ENCODE data around the gene SFXN5. TPM values are rescaled to one million over a fixed set of nuclear protein-coding genes. Genes with fewer than 3 reads are reported as not detected.

Gene SFXN5
- total RNA-seq, 1 experiment from 2014 or later: 22.0 TPM

DNA sequence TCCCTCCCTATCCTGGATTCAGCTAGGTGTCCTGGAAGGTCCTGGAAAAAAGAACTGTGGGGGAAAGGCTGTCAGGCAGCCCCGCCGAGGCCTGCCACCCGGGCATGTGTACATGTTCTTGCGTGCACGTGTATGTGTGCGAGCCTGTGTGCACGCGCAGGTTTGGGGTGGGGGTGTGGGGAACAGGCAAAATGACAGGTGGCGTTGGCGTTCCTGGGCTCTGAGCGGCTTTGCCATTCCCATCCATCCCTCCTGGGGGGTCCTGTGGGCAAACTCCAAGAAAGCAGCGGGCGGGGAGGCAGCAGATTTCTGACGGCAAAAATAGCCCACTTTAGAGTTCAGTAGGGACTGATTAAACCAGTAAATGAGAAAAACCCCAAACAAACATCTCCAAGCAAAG is 118.6 kb downstream of the SFXN5 start:
- Histone ChIP-seq H4K20me1 (ENCODE audit: low read length) (no peaks in the 10 kb centered on the region), H3K9ac (ENCODE audit: low read length) (no peak overlapping the region), H3K27me3 (ENCODE audit: low read length) (no peaks in the 10 kb centered on the region), H3K4me2 (ENCODE audit: low read length) (no peak overlapping the region), H2AFZ (ENCODE audit: low read length) (no peak overlapping the region), H3K36me3 (ENCODE audit: low read depth, low read length) (no peaks in the 10 kb centered on the region), H3K4me3 (ENCODE audit: low read length) (no peak overlapping the region), H3K4me1 (ENCODE audit: insufficient read depth, low read length) (no peaks in the 10 kb centered on the region), H3K9me3 (ENCODE audit: low read length) (no peaks in the 10 kb centered on the region), H3K79me2 (ENCODE audit: low read length) (no peaks in the 10 kb centered on the region), H3K27ac (ENCODE audit: low read length) (no peak overlapping the region), H3F3A (ENCODE audit: low read length, unreplicated experiment) (no peaks in the 10 kb centered on the region), H3K9me2 (replicated peaks; ENCODE audit: low read length) (no peaks in the 10 kb centered on the region)
- TF ChIP-seq EZH2 (IDR thresholded peaks at IDR 0.05; ENCODE audit: low read length, unreplicated experiment) (no peak), EZH2phosphoT487 (IDR thresholded peaks at IDR 0.05; ENCODE audit: borderline replicate concordance, low read length) (no peak)
- TF ChIP-seq, protein P1, sequence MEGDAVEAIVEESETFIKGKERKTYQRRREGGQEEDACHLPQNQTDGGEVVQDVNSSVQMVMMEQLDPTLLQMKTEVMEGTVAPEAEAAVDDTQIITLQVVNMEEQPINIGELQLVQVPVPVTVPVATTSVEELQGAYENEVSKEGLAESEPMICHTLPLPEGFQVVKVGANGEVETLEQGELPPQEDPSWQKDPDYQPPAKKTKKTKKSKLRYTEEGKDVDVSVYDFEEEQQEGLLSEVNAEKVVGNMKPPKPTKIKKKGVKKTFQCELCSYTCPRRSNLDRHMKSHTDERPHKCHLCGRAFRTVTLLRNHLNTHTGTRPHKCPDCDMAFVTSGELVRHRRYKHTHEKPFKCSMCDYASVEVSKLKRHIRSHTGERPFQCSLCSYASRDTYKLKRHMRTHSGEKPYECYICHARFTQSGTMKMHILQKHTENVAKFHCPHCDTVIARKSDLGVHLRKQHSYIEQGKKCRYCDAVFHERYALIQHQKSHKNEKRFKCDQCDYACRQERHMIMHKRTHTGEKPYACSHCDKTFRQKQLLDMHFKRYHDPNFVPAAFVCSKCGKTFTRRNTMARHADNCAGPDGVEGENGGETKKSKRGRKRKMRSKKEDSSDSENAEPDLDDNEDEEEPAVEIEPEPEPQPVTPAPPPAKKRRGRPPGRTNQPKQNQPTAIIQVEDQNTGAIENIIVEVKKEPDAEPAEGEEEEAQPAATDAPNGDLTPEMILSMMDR (conservative IDR thresholded peaks at IDR 0.05; ENCODE audit: low read depth, low read length): no peak
- ATAC-seq (no peak), DNase-seq (no peak)
- POLR2A ChIA-PET (ENCODE audit: unreplicated experiment): no interaction called here
- intact Hi-C loops (cut with micrococcal nuclease): no loop called here
- CTCF ChIA-PET: no interaction called here
- no TSS peak for BruUV-seq (replicated peaks)

DNA sequence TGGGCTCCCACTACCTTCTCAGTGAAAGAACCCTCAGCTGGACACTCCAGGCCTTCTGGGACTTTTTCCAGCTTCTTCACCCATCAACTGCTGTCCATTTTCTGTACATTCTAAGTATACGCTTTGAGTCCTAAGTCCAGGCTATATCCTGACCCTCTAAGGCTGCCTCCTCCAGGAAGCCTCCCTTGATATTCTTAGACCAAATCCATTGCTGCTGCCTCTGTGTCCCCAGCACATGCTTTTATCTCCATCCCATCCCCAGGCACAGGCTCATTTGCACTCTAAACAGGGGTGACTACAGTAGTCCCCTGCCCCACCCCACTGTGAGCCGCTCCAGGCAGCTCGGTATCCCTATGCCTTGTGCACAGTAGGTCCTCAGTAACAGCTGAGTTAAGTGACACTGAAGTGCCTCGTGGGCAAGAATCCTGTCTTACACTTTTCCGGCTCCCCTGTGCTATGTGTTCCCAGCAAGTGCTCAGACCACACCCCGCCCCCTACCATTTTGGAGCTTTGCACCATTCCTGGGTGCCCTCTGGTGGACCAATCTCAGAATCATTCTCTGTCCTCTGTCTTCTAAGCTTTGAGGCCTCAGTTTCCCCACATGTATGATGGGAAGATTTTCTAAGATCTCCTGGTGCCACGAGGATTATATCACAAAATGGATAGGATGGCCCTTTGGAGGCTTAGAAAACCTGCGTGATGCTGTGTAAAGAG is 119.2 kb downstream of the SFXN5 start:
- H4K20me1 ChIP-seq (ENCODE audit: low read length): no peaks in the 10 kb centered on the region
- intact Hi-C loops (cut with micrococcal nuclease): no loop called here
- H3K27ac ChIP-seq (ENCODE audit: low read length): no peak overlapping the region
- no peaks in the 10 kb centered on the region for H3F3A ChIP-seq (ENCODE audit: low read length, unreplicated experiment)
- ChIA-PET POLR2A (ENCODE audit: unreplicated experiment) (no interaction called here), CTCF (no interaction called here)
- no peak for TF ChIP-seq EZH2phosphoT487 (IDR thresholded peaks at IDR 0.05; ENCODE audit: borderline replicate concordance, low read length)
- TF ChIP-seq, protein P1 (conservative IDR thresholded peaks at IDR 0.05; ENCODE audit: low read depth, low read length): peak; percentile 29; the same call in 1 of the 2 replicates
- no peak for TF ChIP-seq EZH2 (IDR thresholded peaks at IDR 0.05; ENCODE audit: low read length, unreplicated experiment)
- ATAC-seq: no peak
- H3K9me2 ChIP-seq (replicated peaks; ENCODE audit: low read length): no peaks in the 10 kb centered on the region
- H2AFZ ChIP-seq (ENCODE audit: low read length): no peak overlapping the region
- H3K36me3 ChIP-seq (ENCODE audit: low read depth, low read length): no peaks in the 10 kb centered on the region
- H3K4me3 ChIP-seq (ENCODE audit: low read length): no peak overlapping the region
- BruUV-seq (replicated peaks): no TSS peak
- H3K79me2 ChIP-seq (ENCODE audit: low read length): no peaks in the 10 kb centered on the region
- H3K9ac ChIP-seq (ENCODE audit: low read length): no peak overlapping the region
- no peak overlapping the region for H3K4me2 ChIP-seq (ENCODE audit: low read length)
- DNase-seq: no peak
- no peaks in the 10 kb centered on the region for H3K9me3 ChIP-seq (ENCODE audit: low read length)
- no peaks in the 10 kb centered on the region for H3K27me3 ChIP-seq (ENCODE audit: low read length)
- no peaks in the 10 kb centered on the region for H3K4me1 ChIP-seq (ENCODE audit: insufficient read depth, low read length)

DNA sequence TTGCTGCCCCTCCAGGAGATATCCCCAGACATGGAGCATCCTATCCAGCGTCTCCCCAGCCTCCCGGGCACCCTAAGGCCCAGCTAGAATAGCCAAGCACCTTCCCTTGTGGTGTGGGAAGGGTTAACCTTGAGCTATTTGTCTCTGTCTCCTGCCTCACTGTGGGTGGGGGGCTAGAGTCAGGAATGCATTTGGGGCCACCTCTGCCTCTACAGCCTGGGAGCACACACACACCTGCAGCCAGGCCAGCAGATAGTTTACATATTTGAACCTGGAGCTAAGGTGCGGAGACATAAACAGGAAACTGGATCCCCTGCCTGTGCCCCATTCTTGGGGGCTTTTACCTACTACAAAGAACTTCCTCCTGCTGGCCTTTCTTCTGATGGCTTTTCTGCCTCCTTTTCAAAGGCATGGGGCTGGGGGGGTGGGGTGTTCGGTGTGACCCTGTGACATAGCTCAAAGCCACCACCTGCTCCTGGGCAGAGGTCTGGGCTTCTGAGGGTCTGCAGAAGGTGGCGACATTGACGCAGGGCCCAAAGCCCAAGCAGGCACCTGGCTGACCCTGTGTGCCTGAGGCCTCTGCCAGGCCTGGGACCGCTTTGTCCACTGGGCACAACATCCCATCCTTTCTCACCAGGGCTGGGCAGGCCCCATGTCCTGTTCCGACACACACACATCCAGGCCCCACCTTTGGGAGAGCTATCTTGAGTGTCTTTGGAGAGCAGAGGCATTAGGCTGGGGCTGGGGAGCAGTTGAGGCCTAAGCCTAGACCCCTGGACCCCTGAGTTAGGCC is 120.0 kb downstream of the SFXN5 start:
- intact Hi-C loops (cut with micrococcal nuclease): no loop called here
- no peak overlapping the region for H3K4me3 ChIP-seq (ENCODE audit: low read length)
- CTCF ChIA-PET: no interaction called here
- no peaks in the 10 kb centered on the region for H4K20me1 ChIP-seq (ENCODE audit: low read length)
- no peaks in the 10 kb centered on the region for H3K36me3 ChIP-seq (ENCODE audit: low read depth, low read length)
- H3K27me3 ChIP-seq (ENCODE audit: low read length): no peaks in the 10 kb centered on the region
- POLR2A ChIA-PET (ENCODE audit: unreplicated experiment): no interaction called here
- TF ChIP-seq EZH2 (IDR thresholded peaks at IDR 0.05; ENCODE audit: low read length, unreplicated experiment): no peak
- TF ChIP-seq, protein P1 (conservative IDR thresholded peaks at IDR 0.05; ENCODE audit: low read depth, low read length): no peak
- TF ChIP-seq EZH2phosphoT487 (IDR thresholded peaks at IDR 0.05; ENCODE audit: borderline replicate concordance, low read length): no peak
- no peaks in the 10 kb centered on the region for H3K4me1 ChIP-seq (ENCODE audit: insufficient read depth, low read length)
- H3K4me2 ChIP-seq (ENCODE audit: low read length): no peak overlapping the region
- H3F3A ChIP-seq (ENCODE audit: low read length, unreplicated experiment): no peaks in the 10 kb centered on the region
- no peaks in the 10 kb centered on the region for H3K9me2 ChIP-seq (replicated peaks; ENCODE audit: low read length)
- H3K9me3 ChIP-seq (ENCODE audit: low read length): no peaks in the 10 kb centered on the region
- H2AFZ ChIP-seq (ENCODE audit: low read length): no peak overlapping the region
- H3K79me2 ChIP-seq (ENCODE audit: low read length): no peaks in the 10 kb centered on the region
- no TSS peak for BruUV-seq (replicated peaks)
- ATAC-seq (no peak), DNase-seq (no peak)
- H3K9ac ChIP-seq (ENCODE audit: low read length): no peak overlapping the region
- no peak overlapping the region for H3K27ac ChIP-seq (ENCODE audit: low read length)
